HL-60 (cell line): ENCODE data around the gene OR1L6.

Source experiments
- DNase-seq, 2 experiments: peaks; one replicate each; pipeline ENCODE4 v3.0.0-alpha.2; 2010 to 2020; ENCODE audit warnings: low read depth in 1 of 2, low spot score in 1 of 2
- H3K27ac ChIP-seq: fragments of 250-450 bp; sonication (Bioruptor Pico); replicated peaks from 2 replicates; pipeline ENCODE4 v1.5.1; 2020; ENCODE audit warnings: mild to moderate bottlenecking, moderate library complexity
- H3K27me3 ChIP-seq: fragments of 250-450 bp; sonication (Bioruptor Pico); 2 replicates; pipeline ENCODE4 v1.5.1; 2021; ENCODE audit warnings: mild to moderate bottlenecking, moderate library complexity; ENCODE audit not compliant: insufficient read depth, poor library complexity, severe bottlenecking
- H3K4me3 ChIP-seq: replicated peaks from 2 replicates; pipeline ENCODE4 v1.5.1; 2011; ENCODE audit warnings: mild to moderate bottlenecking, control low read depth, low read length; ENCODE audit not compliant: insufficient read depth
- CTCF ChIP-seq: IDR thresholded peaks from one replicate; pipeline ENCODE4 v1.5.1; 2011; ENCODE audit warnings: low read length, control low read depth, inconsistent platforms; ENCODE audit not compliant: insufficient read depth
- GABPA ChIP-seq: IDR thresholded peaks from 2 replicates; pipeline ENCODE4 v1.6.1; 2012; ENCODE audit warnings: low read depth
- POLR2AphosphoS5 ChIP-seq: IDR thresholded peaks from 2 replicates; pipeline ENCODE4 v1.6.1; 2012; ENCODE audit warnings: low read depth
- SPI1 ChIP-seq: IDR thresholded peaks from 2 replicates; pipeline ENCODE4 v1.6.1; 2012; ENCODE audit warnings: low read depth, mild to moderate bottlenecking, borderline replicate concordance
- TF ChIP-seq, protein P1 (sequence below): IDR thresholded peaks from 2 replicates; pipeline ENCODE4 v1.6.1; 2012; ENCODE audit warnings: low read depth; ENCODE audit not compliant: insufficient replicate concordance

Gene OR1L6

GRCh38 chr9:122719218-122719617 lies 22.9 kb upstream of the OR1L6 start:
- no peak overlapping the region for H3K27ac ChIP-seq
- TF ChIP-seq CTCF (no peak), SPI1 (no peak), POLR2AphosphoS5 (no peak), GABPA (no peak)
- TF ChIP-seq, protein P1, sequence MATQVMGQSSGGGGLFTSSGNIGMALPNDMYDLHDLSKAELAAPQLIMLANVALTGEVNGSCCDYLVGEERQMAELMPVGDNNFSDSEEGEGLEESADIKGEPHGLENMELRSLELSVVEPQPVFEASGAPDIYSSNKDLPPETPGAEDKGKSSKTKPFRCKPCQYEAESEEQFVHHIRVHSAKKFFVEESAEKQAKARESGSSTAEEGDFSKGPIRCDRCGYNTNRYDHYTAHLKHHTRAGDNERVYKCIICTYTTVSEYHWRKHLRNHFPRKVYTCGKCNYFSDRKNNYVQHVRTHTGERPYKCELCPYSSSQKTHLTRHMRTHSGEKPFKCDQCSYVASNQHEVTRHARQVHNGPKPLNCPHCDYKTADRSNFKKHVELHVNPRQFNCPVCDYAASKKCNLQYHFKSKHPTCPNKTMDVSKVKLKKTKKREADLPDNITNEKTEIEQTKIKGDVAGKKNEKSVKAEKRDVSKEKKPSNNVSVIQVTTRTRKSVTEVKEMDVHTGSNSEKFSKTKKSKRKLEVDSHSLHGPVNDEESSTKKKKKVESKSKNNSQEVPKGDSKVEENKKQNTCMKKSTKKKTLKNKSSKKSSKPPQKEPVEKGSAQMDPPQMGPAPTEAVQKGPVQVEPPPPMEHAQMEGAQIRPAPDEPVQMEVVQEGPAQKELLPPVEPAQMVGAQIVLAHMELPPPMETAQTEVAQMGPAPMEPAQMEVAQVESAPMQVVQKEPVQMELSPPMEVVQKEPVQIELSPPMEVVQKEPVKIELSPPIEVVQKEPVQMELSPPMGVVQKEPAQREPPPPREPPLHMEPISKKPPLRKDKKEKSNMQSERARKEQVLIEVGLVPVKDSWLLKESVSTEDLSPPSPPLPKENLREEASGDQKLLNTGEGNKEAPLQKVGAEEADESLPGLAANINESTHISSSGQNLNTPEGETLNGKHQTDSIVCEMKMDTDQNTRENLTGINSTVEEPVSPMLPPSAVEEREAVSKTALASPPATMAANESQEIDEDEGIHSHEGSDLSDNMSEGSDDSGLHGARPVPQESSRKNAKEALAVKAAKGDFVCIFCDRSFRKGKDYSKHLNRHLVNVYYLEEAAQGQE: no peak
- H3K4me3 ChIP-seq: no peak overlapping the region
- no peak for DNase-seq
- H3K27me3 ChIP-seq: no peaks in the 10 kb centered on the region

DNA sequence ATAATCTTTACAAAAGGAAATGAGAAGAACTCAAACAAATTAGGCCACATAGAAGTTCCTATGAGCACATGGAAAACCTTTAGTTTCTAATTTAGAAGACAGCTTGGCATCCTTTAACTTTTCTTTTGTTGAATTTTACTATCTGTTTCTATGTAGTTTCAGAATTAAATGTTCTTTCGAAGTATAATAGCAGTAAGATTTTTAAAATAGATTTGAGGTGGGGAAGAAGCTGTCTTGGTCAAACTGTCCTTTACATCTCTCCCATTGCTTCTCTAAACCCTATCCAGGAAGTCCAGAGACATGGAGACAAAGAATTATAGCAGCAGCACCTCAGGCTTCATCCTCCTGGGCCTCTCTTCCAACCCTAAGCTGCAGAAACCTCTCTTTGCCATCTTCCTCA lies 18.4 kb upstream of the OR1L6 start, which contains the start of gene OR1L4:
Gene OR1L4 (plus strand): TSS at position 301 of the 400 bp plus-strand sequence. CDS start 0 bp downstream, at position 301.
- no peak for DNase-seq
- no peak within 1 kb of the TSS for H3K27ac ChIP-seq
- TF ChIP-seq CTCF (no peak), POLR2AphosphoS5 (no peak), GABPA (no peak), SPI1 (no peak)
- TF ChIP-seq, protein P1: no peak
- H3K4me3 ChIP-seq: no peak within 1 kb of the TSS
- H3K27me3 ChIP-seq: no peaks in the 10 kb centered on the region

- no peak for DNase-seq
- TF ChIP-seq POLR2AphosphoS5: no peak
- TF ChIP-seq, protein P1: no peak
- no peak for TF ChIP-seq GABPA
- no peak for TF ChIP-seq CTCF
- TF ChIP-seq SPI1: no peak
- Histone ChIP-seq H3K4me3 (no peak overlapping the region), H3K27me3 (no peaks in the 10 kb centered on the region), H3K27ac (no peak overlapping the region)
These were observed 12.7 kb downstream of the OR1L6 start for GRCh38 chr9:122754825-122755224.
